Panc1 (cell line): ENCODE measurements around the gene CETN1.

ENCODE experiments used
- CTCF ChIP-seq: fragments of 450-650 bp; IDR thresholded peaks from 2 replicates; pipeline ENCODE4 v1.5.1; 2017; ENCODE audit warnings: mild to moderate bottlenecking
- POLR2AphosphoS5 ChIP-seq: IDR thresholded peaks from 2 replicates; pipeline ENCODE4 v1.6.1; 2012; ENCODE audit warnings: mild to moderate bottlenecking, low read depth, low read length, moderate library complexity
- SIN3A ChIP-seq: IDR thresholded peaks from 2 replicates; pipeline ENCODE4 v1.6.1; 2012; ENCODE audit warnings: low read depth, mild to moderate bottlenecking, low read length, moderate library complexity, borderline replicate concordance; ENCODE audit not compliant: insufficient read depth
- TF ChIP-seq, protein P1 (sequence below), 2 experiments: IDR thresholded peaks; 2 replicates each; pipeline ENCODE4 v1.6.1; 2011 to 2012; ENCODE audit warnings: low read depth in 2 of 2, control low read depth in 1 of 2, low read length in 1 of 2, mild to moderate bottlenecking in 1 of 2, moderate library complexity in 1 of 2; ENCODE audit not compliant: insufficient read depth in 1 of 2

GRCh38 chr18:621291-622043, 41.3 kb downstream of the CETN1 start:
- TF ChIP-seq CTCF (no peak), SIN3A (no peak), POLR2AphosphoS5 (no peak)
- TF ChIP-seq, protein P1, sequence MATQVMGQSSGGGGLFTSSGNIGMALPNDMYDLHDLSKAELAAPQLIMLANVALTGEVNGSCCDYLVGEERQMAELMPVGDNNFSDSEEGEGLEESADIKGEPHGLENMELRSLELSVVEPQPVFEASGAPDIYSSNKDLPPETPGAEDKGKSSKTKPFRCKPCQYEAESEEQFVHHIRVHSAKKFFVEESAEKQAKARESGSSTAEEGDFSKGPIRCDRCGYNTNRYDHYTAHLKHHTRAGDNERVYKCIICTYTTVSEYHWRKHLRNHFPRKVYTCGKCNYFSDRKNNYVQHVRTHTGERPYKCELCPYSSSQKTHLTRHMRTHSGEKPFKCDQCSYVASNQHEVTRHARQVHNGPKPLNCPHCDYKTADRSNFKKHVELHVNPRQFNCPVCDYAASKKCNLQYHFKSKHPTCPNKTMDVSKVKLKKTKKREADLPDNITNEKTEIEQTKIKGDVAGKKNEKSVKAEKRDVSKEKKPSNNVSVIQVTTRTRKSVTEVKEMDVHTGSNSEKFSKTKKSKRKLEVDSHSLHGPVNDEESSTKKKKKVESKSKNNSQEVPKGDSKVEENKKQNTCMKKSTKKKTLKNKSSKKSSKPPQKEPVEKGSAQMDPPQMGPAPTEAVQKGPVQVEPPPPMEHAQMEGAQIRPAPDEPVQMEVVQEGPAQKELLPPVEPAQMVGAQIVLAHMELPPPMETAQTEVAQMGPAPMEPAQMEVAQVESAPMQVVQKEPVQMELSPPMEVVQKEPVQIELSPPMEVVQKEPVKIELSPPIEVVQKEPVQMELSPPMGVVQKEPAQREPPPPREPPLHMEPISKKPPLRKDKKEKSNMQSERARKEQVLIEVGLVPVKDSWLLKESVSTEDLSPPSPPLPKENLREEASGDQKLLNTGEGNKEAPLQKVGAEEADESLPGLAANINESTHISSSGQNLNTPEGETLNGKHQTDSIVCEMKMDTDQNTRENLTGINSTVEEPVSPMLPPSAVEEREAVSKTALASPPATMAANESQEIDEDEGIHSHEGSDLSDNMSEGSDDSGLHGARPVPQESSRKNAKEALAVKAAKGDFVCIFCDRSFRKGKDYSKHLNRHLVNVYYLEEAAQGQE (IDR thresholded peaks at IDR 0.05; ENCODE audit: insufficient read depth in 1 of 2, low read depth in 2 of 2, low read length in 1 of 2), result no peak
